Spleen (tissue), 3 donors: ENCODE data around the gene PACSIN2.

Experiments used
- POLR2A ChIP-seq, 3 donors: fragments of 450-650 bp; IDR thresholded peaks; one replicate each; pipeline ENCODE4 v1.5.1; 2017; ENCODE audit warnings: antibody characterized with exemption in 3 of 3, mild to moderate bottlenecking in 1 of 3
- POLR2AphosphoS5 ChIP-seq, 3 donors: sonication (generic); formaldehyde crosslinking; IDR thresholded peaks; one replicate each; pipeline ENCODE4 v1.5.1; 2017; ENCODE audit warnings: antibody characterized with exemption in 3 of 3

DNA sequence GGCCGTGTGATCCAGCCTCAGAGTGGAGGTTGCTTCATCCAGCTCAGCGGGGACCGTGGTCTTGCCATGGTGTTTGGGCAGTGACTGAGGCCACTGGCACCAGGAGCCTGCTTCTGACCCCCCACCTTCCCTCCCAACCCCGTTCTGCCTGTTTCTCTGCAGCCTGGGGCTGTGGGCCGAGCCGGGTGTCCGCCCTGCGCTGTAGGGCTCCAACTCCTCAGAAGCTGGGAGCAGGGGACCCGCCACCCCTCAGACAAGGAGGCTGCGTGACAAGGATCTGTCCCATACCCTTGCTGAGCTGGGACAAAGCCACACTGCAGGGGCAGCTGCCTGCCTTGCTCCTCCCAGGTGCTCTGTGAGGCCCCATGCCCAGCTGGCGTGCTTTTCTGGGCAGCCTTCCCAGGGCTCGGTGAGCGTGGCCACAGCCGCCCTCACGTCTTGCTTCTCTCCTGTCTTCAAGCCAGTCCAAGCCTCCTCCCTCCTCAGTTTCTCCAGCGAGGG lies 146.1 kb downstream of the PACSIN2 start:
- TF ChIP-seq POLR2A (IDR thresholded peaks at IDR 0.05) (no peak), POLR2AphosphoS5 (IDR thresholded peaks at IDR 0.05) (peak in 2 of 3 donors; percentile 7 to 65)
